OCI-LY7 (cell line): ENCODE data around the gene PPM1N.

ENCODE experiments used
- CTCF ChIP-seq: fragments of 200-600 bp; sonication (generic); conservative IDR thresholded peaks from 2 replicates; pipeline ENCODE4 v1.5.1; 2014; ENCODE audit warnings: mild to moderate bottlenecking, antibody characterized with exemption, low read length, moderate library complexity, mixed read lengths
- EZH2phosphoT487 ChIP-seq: fragments of 200-600 bp; sonication (generic); IDR thresholded peaks from 2 replicates; pipeline ENCODE4 v1.6.1; 2018; ENCODE audit warnings: low read depth, borderline replicate concordance, mild to moderate bottlenecking, mixed run types, antibody characterized with exemption, low read length, moderate library complexity, mixed read lengths

GRCh38 chr19:45542234-45542668, 44.0 kb downstream of the PPM1N start:
- TF ChIP-seq CTCF (no peak), EZH2phosphoT487 (no peak)
